Islet precursor cell (in vitro differentiated cells): ENCODE measurements around the gene RNGTT.

ENCODE experiments used
- DNase-seq: peaks from one replicate; pipeline ENCODE4 v3.0.0-alpha.2; 2018

Gene RNGTT

DNA sequence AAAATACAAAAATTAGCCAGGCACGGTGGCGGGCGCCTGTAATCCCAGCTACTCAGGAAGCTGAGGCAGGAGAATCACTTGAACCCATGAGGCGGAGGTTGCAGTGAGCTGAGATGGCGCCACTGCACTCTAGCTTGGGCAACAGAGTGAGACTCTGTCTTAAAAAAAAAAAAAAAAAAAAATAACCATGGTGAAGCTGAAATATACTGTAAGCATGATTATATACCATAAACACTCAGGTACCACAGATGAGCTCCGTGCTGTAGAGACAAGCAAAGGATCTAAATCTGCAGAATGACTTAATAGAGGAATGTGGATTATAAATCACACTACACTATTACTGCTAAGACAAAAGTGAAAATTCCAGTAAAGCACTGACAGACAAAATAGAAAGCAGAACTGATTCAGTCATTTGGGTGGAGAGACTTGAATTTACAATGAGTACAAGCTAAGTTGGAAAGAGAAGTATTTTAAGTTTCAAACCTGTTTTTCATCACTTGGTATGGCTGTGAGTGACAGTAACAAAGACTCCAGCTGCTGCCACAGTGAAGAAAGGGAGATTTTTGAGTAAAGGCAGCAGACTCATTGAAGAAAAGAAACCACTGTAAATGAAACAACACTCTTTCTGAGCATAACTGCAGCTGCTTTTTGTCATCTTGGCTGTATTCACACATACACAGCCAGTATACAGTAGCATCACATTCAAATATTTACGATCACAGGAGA is 322.1 kb downstream of the RNGTT start:
- no peak for DNase-seq

DNA sequence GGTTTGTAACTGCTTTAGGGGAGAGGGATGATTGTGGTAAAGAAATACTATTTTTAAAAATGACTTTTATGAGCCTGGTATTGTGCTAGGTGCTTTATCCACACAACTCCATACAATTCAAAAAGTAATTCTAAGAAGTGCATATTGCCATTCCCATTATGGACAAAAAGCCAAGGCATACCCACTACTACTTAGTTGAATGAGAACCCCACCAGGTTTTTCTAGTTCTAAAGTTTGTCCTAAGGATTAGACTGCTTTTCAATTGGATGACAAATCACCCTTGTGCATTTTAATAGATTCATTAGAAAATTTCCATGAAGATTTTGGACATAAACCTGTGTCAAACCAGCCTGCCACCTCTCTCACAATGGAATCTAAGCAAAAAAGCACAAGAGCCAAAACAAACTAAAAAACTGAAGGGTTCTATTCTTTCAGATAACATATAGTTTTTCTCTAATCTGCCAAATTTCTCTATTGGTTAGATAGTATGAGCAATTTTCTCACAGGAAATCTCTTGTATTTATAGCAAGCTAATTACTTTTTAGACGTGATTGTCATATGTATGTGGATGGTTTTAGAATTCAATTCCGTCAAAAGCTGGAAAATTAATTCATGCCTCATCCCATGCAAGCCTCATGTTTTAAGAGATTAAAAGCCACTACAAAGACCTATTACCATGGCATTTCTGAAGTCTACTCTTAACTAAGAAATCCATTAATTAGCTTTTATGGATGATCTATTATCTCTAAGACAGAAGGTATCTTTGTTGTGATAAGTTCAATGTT is 325.5 kb downstream of the RNGTT start:
- no peak for DNase-seq

DNA sequence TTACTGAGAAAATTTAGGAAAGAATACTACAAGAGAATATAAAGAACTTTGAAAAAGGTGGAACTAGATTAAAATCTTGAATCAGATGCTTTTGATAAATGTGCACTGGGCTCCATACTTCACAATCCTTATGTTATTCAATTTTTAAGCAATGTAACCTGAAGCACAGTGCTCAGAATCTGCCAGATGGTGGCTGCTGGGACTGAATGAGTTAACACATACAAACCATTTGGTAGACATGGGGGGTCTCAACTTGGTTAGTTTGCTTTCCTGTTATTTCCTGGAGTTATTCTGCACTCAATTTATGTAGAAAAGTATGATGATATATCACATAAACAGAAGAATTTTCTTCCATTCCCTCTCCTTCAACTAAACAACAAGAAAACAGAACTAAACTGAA is 326.5 kb downstream of the RNGTT start:
- DNase-seq: no peak

DNA sequence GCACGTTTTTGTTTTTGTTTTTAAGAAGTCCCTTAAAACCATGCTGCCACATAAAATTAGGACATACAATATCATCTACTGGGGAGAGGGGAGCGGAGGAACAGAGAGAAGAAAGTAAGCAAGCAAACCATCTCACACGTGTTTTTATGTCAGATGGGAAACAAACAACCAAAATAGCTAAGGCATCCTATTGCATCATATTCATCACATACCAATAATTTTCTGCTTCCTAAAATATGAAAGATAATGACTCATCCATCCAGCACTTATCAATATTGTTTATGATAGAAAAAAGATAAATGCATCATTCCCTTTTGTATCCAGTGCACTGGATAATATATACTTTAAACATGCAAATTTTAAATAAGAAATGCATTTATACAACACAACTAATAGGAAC is 329.6 kb downstream of the RNGTT start:
- no peak for DNase-seq

DNA sequence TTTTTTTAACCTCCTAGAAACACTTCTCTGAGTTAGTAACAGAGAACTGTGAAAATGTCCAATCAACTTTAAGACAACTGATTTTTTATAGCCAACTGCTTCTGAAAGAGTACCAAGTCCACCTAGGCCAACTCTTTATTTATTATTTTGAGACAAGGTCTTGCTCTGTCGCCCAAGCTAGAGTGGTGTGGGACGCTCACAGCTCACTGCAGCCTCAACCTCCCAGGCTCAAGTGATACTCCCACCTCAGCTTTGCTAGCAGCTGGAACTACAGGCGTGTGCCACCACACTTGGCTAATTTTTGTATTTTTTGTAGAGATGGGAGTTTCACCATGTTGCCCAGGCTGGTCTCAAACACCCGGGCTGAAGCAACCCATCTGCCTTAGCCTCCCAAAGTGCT is 331.6 kb downstream of the RNGTT start:
- no peak for DNase-seq

DNA sequence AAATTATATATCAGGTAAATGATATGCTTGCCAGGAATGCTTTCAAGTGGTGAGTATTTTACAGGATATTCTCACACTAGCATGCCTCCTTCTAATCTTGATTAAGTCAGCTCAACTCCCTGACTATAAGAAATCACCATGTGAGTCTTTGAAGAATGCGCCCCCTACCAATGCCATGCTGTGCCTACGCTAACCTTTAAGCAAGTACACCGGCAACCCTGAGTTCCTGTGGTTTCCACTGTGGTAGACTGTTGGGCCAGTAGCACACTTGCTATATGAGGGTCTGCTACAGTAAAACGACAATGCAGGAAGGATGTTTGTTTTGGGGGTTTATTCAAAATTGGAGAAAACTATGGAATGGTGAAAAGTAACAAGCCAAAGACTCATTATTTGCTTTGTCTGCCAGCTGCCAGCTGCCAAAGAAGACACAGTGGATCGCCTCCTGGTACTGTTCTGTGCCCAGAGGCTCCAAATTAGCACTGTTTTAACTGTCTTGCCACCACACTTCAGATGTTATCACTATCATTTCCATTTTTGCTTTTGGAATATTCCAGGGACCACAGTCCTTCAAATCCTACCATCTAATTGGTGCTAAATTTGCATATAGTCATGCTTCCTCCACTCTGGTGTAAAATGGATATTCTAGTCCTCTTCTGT is 333.5 kb downstream of the RNGTT start:
- DNase-seq: peak; percentile 65

DNA sequence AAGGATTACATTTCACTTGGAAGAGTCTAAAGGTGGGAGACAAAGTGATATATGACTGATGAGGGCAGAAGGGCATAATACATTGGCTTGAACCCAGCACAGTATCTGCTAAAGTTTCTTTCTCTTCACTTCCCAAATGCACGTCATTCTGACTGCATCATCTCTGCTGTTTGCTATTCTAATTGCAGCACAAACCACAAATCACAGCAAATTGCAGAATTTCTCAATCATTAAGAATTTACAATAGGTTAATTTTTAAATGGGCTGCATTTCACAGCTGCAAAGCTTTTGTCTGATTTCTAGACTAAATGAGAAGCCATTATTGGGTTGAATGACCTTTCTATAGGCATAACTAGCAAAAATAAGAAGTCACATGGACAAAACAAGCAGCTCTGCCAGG is 337.0 kb downstream of the RNGTT start:
- no peak for DNase-seq

DNA sequence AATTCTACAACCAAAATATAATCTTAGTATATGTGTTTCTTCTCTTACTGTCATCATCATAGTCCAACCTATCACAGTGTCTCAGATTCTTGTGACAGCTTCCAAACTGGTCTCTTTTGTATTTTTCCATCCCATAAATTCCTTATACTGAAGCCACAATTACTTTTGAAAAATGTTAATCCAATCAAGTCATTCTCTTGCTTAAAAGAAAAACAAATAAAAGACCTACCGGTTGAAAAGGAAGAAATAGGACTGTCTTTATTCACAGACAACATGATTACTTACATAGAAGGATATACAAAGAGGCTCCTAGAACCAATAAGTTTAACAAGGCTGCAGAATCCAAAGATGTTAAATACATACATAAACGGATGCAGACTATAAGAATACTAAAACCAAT is 339.9 kb downstream of the RNGTT start:
- no peak for DNase-seq

DNA sequence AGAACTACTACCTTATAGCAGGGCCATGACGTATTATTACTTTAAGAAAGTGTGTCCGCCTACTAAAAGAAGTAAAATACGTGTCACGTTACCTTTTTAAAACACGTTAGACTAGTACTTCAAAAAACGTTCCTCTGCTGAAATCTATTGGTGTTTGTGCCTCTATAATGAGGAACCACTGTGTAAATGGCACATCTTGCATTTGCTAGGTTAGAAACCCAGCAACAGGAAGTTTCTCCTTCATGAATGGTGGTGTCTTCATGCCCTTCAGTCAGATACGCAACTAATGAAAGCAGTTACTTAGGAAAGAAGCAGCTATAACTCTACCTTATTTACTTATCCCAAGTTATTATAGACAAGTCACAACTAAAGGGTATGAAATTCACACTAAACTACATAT is 343.5 kb downstream of the RNGTT start:
- DNase-seq: no peak

DNA sequence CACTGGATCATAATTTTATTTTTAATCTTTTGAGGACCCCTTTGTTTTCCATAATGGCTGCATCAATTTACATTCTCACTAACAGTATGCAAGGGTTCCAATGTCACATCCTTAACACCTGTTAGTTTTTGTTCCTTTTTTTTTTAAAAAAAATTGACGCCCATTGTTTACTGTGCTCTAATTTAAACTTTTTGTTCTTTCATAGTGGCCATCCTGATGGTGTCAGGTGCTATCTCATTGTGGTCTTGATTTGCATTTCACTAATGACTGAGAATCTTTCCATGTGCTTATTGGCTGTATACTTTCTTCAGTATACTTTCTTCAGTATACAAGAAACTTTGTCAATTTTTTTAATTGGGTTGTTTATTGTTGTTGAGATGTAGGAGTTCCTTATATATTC is 347.0 kb downstream of the RNGTT start:
- no peak for DNase-seq

DNA sequence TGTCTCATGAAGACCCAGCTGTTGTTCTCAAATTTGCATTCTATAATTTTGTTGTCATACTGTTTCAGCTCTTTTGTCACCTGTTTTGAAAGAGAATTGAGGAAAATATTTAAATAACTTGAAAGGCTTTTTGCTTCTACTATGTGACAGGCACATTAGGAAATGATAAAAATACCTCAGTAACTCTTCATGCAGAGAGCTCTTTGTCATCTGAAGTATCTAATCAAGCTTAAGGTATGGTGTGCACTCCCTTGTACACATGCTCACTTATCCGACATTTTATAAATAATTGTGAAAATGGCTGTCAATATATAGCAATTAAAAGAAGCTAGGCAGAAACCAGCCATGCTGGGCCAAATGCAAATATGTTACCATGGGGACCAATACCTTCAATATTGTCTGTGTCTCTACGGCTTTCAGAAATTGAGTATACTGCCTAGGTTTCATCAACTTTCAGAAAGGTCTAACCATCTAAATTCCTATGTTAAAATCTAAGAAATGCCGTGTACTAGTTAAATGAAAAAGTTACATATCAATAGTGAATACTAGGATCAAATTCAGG is 349.0 kb downstream of the RNGTT start:
- no peak for DNase-seq

DNA sequence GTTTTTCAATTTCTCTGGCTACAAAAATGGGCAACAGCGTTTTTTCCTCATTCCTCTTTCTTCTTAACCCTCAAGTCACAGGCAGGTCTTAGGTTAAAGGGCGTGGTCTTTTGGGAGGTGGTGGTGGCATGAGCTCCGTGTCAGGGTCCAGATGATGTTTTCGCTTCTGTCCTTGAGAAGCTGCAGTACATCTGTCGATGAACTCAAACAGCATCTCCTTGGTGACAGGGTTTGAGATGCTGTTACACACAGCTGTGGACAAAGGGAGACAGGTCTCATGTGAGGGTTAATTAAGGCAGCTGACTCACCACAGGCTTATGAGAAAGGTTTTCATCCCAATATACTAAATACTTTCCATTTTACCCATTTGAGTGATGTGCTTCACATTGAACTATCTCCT is 350.8 kb downstream of the RNGTT start:
- DNase-seq: no peak

DNA sequence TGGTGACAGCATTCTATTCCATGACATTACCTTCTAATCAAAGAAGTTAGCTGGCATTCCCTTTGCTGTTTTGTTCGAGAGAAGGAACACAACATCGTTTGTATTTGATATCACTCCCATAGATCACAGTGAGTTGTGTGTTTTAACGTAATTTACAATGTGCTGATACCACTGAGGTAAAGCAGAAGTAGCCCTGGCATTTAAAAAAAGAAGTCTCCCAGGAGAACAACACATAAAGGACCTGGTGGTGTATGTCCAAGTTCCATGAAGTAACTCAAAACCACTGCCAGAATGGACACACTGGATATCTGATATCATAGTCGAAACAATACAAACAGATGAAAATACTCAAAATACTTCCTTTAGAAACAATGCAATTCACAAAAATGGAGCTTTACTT is 351.7 kb downstream of the RNGTT start:
- no peak for DNase-seq

DNA sequence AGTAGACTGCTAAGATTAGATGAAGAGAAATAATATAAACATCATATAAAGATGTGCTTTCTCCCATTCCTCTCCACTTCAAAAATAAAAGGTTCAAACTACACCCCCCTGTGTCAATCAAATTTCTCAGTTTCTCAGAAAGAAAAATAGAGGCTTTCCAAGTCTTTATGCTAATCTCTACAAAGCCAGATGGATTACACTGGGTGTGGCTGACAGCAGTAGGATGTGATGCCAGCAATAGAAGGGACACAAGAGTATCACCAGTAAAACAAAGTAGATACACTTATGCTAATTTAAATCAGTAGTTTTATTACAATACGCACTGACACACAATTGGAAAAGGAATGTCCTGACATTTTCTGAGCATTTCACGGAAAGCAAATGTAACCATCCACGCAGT is 353.4 kb downstream of the RNGTT start:
- no peak for DNase-seq

DNA sequence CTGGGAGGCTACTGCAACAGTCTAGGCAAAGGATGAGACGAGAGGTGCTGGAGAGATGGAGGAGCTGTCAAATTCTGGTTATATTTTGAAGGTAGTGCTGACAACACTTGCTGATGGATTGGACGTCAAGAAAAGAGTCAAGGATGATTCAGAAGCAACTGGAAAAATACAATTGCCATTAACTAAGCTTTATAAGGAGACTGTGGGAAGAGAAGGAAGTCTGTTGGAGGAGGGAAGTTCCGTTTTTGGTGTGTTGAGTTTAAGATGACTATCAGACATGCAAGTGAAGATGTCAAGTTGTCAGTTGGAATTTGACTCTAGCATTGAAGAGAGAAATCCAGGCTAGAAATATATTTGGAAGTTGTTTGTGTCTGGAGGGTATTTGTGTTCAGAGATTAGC is 358.1 kb downstream of the RNGTT start:
- DNase-seq: no peak

DNA sequence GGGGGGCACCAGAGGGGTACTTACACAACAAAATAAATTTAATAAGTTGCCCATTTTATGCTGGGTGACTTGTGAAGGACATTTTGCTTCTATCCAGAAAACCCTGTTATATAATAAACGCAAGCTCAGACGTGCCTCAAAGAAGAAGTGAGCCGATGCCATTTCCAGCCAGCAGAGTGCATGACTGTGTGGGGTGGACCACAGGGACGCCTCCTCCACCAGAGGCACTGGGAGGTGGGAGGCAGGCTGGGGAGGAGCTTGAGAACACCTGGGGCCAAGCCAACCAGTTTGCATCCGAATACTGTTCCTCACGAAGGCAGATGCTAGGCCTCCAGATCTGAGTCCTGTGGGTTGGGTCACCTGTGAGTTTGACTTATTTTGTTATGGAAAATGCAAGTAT is 363.8 kb downstream of the RNGTT start:
- no peak for DNase-seq

DNA sequence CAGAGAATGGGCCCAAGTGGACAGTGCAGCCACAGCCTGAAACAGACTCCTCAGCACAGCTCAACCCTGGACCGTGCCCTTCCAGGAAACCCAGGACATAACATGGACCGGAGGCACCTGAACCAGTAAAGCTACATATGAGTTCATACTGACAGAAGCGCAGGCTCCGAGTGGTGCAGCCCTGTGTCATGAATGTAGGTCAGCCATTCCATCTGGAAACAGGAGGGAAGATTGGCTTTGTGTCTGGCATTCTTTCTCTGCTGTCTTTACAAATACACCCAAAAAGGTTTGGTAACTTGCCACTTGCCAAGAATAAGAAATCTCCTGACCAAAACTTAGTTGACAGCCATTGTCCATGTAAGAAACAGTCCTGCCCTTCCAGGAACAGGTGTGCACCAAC is 366.6 kb downstream of the RNGTT start:
- DNase-seq: no peak

DNA sequence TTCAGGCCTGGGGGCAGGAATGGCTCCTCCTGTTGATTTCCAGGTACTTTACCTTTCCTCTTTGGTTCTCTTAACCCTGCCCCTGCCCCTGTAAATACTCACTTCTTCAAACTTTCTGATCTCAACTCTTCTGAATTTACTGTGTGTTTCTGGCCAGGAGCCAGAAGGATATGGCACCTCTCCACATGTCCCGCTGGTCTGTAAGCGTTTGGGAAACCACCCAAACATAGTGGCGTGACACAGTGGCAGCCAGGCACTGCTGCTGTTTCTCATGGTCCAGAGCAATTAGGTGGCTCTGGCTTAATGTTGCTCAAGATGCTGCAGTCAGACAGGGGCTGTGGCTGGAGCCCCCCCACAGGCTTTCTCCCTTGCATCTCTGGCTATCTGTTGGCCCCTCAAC is 374.5 kb downstream of the RNGTT start:
- DNase-seq: no peak

DNA sequence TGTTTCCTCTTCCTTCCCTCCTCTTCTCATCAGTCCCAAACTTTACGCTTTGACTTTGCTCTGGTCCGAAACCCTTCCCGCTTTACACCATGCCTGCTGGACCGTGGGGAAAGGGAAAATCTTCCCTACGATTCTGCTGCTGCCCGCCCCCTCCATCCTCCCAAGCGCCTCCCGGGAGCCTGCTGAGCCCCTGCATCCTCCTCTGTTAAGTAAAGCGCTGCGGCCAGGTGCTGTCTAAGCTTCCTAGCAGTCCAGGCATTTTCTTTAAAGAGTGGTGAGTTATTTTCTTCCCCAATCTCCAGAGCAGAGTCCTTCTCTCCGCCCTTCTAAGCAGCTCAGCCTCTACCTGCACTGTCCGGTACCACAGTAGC is 376.3 kb downstream of the RNGTT start:
- DNase-seq: no peak

DNA sequence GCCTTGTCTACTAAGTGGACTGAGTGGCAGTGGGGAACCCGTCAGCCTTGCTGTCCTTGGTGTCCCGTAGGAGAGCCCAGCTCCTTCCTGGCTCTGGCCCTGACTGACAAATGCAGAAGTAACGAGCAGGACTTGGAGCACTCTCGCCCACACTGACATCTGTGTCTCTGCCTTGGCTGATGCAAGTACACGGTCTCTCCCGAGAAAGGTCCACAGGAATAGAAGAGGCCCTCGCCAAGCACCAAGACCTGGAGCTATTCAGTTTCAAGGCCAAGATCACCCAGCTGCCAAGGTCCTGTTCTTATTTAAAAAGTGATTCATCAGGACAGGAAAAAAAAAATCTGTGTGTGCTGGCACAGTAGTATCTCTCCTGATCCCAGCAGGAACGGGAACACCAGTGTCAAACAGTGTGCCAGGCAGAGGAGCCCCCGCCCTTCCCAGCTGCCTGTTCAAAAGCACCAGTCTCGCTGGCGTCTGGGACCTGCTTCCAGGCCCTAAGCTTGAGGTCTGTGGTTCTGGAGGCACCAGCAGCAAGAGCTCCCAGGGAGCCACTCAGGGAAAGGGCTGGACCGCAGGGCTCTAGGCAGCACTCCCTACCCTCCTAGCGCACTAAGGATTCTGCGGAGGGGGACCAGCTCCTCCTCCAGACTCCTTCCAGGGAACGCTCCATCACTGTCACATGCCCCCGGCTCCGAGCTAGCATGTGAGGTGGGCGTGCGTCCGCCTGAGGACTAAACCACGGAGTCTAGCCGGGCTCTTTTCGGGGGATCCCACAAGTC is 376.9 kb downstream of the RNGTT start:
- DNase-seq: no peak

DNA sequence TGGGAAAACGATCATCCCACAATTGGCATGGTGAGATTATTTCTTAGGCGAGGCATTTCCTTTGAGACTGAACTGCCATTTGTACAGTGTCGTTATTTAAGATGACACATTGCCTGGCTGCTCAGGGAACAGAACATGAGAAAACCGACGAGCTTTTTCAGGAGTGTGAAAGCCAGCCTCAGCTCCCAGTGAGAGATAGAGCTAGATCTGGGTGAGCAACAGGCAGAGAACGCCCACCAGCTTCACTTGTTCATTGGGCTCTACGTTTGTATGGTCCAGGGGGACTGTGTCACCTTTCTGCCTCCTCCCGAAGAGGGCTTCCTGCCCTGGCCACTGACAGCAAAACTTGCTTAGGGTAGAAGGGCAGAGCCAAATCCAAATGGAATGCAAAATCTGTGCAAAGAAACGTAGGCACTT is 378.1 kb downstream of the RNGTT start:
- DNase-seq: no peak

DNA sequence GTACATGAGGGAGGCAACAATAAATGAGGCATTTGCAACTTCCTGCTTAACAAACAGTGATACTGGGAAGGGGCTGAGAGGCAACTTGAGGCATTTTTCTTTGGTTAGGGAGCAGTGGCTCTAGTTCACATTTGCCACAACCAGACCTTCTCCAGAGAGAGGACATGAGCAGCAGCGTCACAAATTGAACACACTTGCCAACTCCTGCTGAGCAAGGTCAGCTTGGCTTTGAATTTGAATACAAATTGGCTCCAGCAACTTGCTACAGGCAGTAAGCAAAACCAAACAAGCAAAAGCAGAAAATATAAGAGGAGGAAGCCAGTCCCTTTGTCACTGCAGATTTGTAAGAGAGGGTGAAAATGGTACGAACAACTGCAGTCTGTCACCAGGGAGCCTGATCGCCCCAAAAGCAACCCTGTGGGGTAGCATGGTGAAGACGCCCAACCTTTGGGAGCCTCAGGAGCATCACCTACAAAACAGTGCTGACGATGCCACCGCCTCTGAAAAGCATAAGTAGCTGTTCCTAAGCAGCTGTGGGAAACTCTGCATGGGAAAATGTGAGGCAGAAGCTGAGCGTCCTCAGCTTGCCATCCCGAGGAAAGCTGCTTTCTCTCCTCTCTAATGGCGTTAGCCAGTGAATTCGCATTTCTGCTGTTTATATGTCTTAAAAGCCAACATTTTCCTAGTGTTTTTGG is 378.7 kb downstream of the RNGTT start:
- peak; percentile 34 for DNase-seq
